ENCODE measurements around the gene HSPA6. TPM values are rescaled to one million over a fixed set of nuclear protein-coding genes. Genes with fewer than 3 reads are reported as not detected.
"Not testable (repeated sequence)": the region's sequence is repeated elsewhere in the genome, so short reads cannot be mapped to it uniquely, and the experiment has no call there.

HSPA6 gene
- total RNA-seq, 2 donors from 2014 or later: 6.4 to 6.7 TPM

DNA sequence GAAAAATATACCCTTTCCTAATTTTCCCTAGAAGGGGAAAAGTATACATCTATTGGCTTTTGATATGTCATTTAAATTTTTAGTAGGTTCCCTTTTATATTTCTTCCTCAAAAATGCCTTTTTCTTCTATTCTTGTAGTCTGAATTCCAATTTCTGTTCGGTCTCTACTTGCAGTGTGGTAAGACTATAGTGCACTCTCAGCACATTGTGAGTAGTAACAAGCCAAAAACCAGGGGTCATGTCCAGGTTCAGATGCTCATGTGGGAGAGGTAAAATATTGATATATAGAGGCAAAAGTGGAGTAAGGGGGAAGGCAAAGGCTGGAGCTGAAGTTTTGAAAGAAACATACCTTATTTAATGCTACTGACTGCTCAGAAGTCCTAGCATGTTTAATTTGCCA, 23.1 kb upstream of the HSPA6 start:
- DNase-seq (ENCODE audit: low spot score): no peak
- intact Hi-C loops (cut with DNase I): no loop called here

DNA sequence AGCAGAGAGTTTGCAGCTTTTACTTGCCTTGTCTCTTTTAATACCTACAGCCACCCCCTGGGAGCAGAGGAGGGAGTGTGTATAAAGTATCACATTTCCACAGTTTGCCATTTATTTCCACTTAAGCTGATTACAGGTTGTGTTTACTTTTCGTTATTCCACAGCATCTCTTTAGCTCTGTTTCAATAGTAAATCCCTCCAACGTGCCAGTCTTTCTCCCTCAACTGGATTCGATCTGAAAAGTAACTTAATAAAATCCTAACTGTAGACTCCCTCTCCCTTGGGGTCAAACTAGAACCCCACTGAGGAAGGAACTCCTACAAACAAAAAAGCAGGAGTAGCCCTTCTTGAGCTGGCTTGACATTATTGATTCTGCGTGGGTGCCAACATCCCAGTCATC, 22.2 kb upstream of the HSPA6 start:
- DNase-seq (ENCODE audit: low spot score): no peak
- intact Hi-C loops (cut with DNase I): no loop called here

DNA sequence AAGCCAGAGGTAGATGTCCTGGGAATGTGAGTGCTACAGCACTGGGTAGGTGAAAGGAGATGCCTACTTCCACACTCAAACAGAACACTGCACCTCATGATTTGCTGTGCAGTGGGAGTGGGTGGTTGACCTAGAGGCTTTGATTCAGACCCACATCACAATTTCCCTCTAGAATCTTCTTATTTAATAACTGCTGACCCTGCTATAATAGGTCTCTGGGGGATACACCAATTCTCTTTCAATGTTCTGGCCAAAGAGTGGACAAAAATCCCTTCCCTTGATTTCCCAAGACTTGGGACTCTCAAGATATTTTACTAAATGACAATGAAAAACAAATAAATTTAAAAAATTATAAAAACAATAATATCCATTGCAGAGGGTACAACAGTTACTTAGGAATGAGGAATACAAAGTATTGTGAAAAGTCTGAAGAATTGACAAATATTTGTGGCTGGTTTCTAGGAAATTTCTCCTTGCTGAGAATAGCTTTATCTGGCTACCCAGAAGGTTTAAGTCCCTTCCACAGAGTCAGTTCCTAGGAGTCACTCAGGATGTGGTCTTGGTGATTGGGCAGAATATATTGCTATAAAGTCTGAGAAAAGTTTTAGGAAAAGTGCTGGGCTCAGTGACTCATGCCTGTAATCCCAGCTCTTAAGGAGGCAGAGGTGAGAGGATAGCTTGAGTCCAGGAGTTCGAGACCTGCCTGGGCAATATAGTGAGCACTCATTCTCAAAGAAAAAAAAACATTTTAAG, 21.5 kb upstream of the HSPA6 start:
- no peak for DNase-seq (ENCODE audit: low spot score)
- intact Hi-C loops (cut with DNase I): no loop called here

DNA sequence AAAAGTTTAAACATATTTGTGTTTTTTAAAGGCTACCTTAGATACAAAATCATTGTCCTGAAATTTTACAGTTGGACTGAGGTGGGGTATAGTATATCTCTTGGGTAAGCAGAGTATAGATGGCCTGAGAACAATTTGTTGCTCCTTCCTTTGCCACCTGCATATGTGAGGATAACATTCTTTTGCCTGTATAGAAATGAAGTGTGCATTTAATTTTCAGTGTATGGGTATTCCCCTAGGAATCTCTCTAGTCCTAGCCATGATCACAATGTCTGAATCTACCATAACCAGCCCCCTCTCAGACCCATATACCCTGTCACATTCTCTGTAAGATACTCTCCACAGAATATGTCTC, 21.0 kb upstream of the HSPA6 start:
- intact Hi-C loops (cut with DNase I): no loop called here
- no peak for DNase-seq (ENCODE audit: low spot score)

DNA sequence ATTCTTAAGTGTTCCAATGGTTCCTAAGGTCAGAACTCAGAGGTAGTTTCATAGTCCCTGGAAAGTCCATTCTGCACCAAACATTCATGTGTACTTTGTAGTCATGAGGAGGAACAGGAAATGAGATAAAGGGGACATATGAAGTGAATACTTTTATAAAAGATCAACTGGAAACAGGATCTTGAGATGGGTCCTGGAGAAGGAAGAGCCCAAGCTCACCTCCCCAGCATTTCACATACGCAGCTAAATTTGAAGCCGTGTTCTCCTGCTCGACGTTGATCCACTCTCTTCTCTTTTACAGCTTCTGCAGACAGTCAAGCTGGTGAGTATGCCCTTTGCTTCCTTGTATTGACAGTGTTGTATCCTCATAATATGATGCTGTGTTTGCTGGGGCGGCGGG, 18.7 kb upstream of the HSPA6 start:
- intact Hi-C loops (cut with DNase I): no loop called here
- no peak for DNase-seq (ENCODE audit: low spot score)

DNA sequence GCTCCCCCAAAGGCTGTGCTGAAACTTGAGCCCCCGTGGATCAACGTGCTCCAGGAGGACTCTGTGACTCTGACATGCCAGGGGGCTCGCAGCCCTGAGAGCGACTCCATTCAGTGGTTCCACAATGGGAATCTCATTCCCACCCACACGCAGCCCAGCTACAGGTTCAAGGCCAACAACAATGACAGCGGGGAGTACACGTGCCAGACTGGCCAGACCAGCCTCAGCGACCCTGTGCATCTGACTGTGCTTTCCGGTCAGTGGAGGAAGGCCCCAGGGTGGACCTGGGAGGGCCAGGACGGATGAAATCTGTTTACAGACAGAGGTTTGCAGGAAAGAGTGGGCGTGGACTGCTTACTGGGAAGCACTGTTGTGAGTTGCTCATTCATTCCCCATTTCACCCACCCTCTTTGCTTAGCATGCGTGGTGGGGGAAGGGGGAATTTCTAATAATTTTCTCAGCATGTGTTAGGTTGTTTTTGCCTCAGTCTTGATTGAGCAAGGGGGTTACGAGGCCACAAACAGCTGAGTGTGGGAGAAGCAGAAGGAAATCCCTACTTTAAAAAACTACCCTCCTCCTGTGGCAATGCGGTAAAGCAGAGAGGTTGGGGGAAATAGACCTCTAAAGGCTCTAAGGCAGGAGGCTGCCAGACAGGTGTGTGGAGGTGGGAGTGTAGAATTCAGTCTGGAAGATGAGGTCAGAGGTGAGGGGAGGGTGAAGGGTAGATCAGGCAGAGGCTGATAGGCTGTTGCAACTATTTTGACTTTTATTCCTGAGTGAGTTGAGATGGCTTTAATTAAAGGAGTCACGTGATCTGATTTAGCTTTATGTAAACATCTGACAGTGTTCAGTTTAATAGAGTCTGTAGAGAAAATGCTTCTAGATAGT, 17.8 kb upstream of the HSPA6 start:
- intact Hi-C loops (cut with DNase I): no loop called here
- DNase-seq (ENCODE audit: low spot score): no peak

DNA sequence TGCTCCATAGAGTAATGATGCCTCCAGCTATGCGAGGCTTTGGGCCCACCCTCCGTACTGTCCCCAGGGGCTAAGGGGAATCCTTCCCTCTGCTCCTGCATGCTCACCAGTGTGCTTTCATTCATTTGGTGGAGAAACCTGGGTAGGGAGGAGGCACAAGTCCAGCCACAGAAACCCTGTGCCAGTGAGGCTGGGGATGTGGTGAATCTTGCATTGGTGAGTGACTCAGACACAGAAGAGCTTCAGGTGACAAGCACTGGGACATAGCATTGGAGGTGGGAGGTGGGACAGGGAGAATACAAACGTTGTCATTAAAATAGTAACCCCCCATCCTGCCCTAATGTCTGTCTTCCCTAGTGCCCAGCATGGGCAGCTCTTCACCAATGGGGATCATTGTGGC, 13.9 kb upstream of the HSPA6 start:
- no peak for DNase-seq (ENCODE audit: low spot score)
- intact Hi-C loops (cut with DNase I): no loop called here

DNA sequence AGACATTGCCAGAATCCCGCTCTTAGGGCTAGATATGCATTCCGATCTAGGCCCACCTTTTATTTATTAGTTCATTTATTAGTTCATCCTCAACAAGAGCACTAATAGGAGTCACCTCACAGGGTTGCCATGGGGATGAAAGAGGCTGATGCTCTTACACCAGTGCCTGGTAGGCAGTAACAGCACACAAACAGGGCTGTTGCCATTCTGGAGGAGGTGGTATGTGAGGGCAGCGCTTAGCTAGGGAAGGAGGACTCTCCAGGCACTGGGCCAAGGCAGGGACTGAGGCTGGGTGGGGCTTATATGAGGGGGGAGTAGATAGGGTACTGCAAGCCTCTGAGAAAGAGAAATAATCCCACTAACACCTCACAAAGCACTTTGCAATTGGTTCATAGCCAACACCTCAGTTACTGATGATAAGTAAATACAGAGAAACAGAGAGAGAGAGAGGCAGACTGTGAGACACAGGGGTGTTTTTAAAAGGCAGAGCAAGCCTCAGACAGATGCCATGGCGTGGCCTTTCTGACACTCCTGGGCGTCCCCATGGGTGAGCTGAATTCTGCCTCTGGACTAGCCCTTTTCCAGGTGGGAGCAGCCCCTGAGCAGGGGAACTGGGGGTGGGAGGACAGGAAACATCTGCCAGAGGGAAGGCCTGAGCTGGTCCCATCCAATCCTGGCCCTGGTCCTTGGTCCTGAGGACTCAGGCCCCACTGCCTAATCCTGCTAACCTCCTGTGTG, 13.2 kb upstream of the HSPA6 start:
- no peak for DNase-seq (ENCODE audit: low spot score)
- intact Hi-C loops (cut with DNase I): no loop called here

DNA sequence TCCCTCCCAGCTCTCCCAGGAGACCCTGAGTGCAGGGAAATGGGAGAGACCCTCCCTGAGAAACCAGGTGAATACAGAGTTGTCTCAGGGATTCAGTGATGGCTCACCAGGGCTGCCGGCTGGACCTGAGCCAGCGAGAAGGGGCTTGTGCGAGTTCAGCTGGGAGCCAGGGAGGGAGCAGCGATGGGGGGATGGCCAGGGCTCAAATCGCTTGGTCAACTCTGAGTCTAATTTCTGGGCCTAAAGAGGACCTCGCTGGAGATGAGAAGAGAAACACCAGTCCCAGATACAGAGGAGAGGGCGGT, 12.6 kb upstream of the HSPA6 start:
- intact Hi-C loops (cut with DNase I): no loop called here
- DNase-seq (ENCODE audit: low spot score): no peak

DNA sequence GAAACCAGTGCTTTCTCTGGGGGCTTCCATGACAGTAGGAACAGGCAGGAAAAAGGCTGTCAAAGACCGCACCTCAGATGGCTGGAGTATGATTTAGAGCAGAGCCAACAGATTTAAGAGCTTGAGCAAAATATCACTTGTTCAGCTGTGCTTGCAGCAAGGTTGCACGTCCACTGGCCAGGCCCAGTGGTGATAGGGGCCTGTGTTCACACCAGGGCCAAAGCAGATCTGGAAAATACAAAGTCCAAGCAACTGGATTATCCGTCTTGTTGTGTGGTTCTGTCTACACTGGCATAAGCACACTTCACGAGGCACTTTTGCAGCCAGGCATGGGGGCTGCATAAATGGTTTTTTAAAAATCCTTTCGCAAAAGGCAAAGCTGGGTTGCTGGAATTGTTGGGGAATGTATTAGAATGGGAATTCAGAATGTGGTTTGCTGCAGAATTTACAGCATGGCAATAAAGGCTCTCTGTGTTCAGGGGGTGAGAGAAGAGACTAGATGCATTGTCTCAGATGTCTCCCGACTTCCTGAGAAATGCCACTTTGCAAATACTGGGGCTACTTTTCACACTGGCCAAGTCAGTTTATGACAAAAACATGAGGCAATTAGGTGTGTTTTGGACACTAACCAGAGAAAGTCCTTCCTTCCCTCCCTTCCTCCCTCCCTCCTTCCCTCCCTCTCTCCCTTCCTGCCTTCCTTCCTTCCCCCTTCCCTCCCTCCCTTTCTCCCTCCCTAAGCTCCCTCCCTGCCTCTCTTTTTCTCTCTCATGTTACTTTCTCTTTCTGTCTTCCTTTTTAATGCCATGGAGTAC, 11.5 kb upstream of the HSPA6 start:
- DNase-seq (ENCODE audit: low spot score); intact Hi-C loops (cut with DNase I): not testable (repeated sequence)

DNA sequence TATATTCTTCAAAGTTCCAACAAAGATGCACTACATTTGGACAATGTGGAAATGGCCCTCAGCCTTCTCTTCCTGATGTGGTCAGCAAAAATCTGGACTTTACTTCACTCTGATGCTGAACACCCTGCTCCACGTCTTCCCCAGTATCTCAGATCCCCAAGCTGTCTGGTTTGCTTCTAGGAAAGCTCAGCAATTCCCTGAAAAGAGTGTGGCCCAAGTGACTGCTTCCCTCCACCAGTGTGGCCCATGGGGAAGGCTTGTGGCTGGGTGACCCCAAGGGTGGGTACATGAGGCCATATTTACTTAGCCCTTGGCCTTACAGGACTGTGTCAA, 10.9 kb upstream of the HSPA6 start:
- DNase-seq (ENCODE audit: low spot score); intact Hi-C loops (cut with DNase I): not testable (repeated sequence)

DNA sequence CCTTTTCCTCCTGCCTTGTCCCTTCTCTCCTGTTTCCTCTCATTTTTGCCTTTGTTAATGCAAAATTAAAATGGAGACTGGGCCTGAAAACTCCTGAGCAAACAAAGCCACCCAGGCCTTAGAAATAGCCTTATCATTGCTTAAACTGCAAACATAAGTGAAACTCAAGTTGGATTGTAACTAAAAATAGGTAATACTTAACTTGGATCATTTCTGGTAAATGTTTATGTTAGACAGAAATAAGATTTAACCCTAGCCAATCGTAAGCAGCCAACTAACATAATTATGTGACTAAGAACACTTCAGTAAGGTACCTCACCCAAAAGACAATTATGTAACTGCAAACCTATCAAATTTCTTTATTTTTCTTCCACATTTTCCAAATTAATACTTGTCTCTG, 10.4 kb upstream of the HSPA6 start:
- DNase-seq (ENCODE audit: low spot score); intact Hi-C loops (cut with DNase I): not testable (repeated sequence)

DNA sequence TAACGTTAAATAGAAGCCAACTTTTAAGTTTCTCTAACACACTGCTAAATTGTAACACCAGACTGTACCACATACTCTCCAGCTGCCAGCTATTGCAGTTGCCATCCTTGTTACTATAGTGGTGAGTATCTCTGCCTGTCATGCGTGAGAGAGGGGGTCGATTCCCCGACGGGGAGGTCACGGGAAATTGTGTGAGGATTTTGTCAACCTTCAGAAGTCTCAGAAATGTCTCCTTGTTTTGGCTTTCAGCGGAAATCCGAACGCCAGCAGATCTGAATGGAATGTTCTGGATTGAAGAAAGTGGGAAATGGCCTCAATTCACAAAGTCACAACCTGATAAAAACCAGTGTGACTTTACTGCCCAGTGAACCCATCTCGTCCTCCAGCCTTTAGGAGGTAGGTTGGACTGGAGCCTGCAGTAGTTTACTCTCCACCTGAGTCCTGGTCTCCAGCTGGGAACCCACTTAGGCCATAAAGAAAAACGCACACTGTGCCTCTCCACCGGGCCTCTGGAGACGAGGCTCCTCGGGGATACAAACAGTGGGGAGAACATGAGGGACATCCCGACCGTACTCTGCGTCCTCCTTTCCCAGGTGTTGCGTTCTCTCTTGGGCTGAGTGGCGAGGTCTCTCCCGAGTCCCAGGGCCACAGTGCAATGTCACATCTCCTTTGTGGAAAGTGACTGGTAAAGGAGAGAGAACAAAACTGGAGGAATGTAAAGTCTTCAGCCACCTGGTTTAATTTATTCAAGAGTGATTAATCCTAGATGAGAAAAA, 1.1 kb upstream of the HSPA6 start:
- DNase-seq (ENCODE audit: low spot score); intact Hi-C loops (cut with DNase I): not testable (repeated sequence)

DNA sequence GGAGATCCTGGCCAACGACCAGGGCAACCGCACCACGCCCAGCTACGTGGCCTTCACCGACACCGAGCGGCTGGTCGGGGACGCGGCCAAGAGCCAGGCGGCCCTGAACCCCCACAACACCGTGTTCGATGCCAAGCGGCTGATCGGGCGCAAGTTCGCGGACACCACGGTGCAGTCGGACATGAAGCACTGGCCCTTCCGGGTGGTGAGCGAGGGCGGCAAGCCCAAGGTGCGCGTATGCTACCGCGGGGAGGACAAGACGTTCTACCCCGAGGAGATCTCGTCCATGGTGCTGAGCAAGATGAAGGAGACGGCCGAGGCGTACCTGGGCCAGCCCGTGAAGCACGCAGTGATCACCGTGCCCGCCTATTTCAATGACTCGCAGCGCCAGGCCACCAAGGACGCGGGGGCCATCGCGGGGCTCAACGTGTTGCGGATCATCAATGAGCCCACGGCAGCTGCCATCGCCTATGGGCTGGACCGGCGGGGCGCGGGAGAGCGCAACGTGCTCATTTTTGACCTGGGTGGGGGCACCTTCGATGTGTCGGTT, 477 bp downstream of the HSPA6 start:
- DNase-seq (ENCODE audit: low spot score); intact Hi-C loops (cut with DNase I): not testable (repeated sequence)

DNA sequence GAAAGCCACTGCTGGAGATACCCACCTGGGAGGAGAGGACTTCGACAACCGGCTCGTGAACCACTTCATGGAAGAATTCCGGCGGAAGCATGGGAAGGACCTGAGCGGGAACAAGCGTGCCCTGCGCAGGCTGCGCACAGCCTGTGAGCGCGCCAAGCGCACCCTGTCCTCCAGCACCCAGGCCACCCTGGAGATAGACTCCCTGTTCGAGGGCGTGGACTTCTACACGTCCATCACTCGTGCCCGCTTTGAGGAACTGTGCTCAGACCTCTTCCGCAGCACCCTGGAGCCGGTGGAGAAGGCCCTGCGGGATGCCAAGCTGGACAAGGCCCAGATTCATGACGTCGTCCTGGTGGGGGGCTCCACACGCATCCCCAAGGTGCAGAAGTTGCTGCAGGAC, 981 bp downstream of the HSPA6 start:
- DNase-seq (ENCODE audit: low spot score); intact Hi-C loops (cut with DNase I): not testable (repeated sequence)

DNA sequence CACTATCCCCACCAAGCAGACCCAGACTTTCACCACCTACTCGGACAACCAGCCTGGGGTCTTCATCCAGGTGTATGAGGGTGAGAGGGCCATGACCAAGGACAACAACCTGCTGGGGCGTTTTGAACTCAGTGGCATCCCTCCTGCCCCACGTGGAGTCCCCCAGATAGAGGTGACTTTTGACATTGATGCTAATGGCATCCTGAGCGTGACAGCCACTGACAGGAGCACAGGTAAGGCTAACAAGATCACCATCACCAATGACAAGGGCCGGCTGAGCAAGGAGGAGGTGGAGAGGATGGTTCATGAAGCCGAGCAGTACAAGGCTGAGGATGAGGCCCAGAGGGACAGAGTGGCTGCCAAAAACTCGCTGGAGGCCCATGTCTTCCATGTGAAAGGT, 1.6 kb downstream of the HSPA6 start:
- DNase-seq (ENCODE audit: low spot score); intact Hi-C loops (cut with DNase I): not testable (repeated sequence)

DNA sequence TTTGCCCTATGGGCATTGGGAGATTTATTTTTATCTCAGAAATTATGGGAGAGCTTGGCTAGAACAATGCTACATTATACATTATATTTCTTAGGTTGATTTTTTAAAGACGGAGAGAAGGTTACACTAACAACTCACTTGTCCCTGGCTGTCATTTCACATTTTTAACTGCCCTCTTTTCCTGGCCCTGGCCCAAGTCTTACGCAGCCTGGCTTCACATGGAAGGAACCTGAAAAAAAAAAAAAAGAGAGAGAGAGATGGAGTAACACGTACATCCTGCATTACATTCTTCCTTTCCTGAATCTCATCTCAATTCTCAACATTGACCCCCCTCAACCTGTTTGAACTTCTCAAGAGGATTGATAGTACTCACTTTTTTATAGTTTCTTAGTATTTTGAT, 4.2 kb downstream of the HSPA6 start:
- DNase-seq (ENCODE audit: low spot score); intact Hi-C loops (cut with DNase I): not testable (repeated sequence)

DNA sequence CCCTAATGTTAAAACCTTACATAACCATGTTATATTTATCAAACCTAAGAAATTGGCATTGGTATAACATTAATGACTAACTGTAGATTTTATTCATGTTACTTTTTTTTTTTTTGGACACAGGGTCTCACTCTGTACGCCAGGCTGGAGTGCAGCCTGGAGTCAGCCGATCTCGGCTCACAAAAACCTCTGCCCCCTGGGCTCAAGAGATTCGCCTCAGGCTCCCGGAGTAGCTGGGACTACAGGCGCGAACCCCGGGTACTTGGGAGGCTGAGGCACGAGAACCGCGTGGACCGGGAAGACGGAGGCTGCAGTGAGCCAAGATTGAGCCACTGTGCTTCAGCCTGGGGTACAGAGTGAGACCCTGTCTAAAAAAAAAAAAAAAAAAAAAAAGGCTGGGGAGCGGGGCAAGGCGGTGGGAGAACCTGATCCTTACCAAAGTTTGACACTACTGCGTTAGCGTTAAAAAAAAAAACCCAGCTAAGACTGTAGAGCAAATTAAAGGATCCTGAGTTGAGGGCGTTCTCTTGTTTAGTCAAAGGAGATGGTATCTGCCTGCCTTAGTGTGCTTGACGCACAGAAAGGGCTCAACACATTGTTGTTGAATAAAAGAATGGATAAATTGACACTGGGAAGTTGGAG, 5.2 kb downstream of the HSPA6 start:
- intact Hi-C loops (cut with DNase I); DNase-seq (ENCODE audit: low spot score): not testable (repeated sequence)
